ENCODE data around the gene PRKN.

GRCh38 chr6:162481938-162482337, 245.6 kb downstream of the PRKN start:
- TF ChIP-seq, protein P1, sequence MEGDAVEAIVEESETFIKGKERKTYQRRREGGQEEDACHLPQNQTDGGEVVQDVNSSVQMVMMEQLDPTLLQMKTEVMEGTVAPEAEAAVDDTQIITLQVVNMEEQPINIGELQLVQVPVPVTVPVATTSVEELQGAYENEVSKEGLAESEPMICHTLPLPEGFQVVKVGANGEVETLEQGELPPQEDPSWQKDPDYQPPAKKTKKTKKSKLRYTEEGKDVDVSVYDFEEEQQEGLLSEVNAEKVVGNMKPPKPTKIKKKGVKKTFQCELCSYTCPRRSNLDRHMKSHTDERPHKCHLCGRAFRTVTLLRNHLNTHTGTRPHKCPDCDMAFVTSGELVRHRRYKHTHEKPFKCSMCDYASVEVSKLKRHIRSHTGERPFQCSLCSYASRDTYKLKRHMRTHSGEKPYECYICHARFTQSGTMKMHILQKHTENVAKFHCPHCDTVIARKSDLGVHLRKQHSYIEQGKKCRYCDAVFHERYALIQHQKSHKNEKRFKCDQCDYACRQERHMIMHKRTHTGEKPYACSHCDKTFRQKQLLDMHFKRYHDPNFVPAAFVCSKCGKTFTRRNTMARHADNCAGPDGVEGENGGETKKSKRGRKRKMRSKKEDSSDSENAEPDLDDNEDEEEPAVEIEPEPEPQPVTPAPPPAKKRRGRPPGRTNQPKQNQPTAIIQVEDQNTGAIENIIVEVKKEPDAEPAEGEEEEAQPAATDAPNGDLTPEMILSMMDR (IDR thresholded peaks at IDR 0.05; ENCODE audit: low read length): no peak
- TF ChIP-seq EZH2 (optimal IDR thresholded peaks at IDR 0.05; ENCODE audit: low read depth, low read length): no peak
